Keratinocyte (primary cell): ENCODE results near the gene POP5.

Source experiments
- EZH2 ChIP-seq: IDR thresholded peaks from one replicate; pipeline ENCODE4 v1.6.1; 2012; ENCODE audit warnings: inconsistent platforms, mild to moderate bottlenecking, low read length, moderate library complexity
- TF ChIP-seq, protein P1 (sequence below), 3 experiments: IDR thresholded peaks in 1 of 3; conservative IDR thresholded peaks in 1 of 3; optimal IDR thresholded peaks in 1 of 3; 2 replicates in 2 of 3; 3 replicates in 1 of 3; pipeline versions ENCODE3 to v1.5.1; 2011; ENCODE audit warnings: low read length in 3 of 3, mild to moderate bottlenecking in 3 of 3, moderate library complexity in 2 of 3, control low read depth in 1 of 3, inconsistent platforms in 1 of 3; ENCODE audit not compliant: insufficient read depth in 2 of 3; ENCODE audit errors: extremely low read depth in 1 of 3

DNA sequence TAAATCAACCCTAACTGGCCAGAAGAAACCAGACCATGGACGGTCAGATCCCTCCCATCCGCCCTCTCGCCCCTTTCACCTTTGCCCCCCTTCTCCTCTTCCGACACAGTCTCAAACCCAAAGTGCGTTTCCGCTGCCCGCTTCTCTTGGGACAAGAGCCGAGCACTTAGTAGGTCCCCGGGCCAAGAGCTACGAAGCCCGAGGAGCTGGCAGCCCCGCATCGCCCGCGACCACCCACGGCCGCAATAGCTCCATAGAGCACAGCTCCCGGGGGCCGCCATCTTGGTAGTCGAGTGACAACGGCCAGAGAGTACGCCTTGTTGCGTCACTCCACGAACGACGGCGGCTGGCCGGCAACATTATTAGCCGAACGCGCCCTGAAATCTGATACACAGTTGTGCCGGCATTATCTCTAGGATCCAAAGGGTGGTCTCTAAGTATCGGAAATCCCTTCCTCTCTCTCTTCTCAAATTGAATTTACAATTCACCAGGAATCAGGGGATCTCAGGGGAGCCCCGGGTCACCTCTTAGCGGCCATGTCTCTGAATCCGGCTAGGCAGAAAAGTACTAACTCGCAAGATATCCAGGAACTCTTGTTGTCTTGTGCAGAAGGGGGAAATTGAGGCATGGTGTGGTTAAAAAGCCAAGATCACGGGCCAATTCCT is 52.2 kb downstream of the POP5 start, which contains the start of gene COQ5:
- TF ChIP-seq, protein P1, sequence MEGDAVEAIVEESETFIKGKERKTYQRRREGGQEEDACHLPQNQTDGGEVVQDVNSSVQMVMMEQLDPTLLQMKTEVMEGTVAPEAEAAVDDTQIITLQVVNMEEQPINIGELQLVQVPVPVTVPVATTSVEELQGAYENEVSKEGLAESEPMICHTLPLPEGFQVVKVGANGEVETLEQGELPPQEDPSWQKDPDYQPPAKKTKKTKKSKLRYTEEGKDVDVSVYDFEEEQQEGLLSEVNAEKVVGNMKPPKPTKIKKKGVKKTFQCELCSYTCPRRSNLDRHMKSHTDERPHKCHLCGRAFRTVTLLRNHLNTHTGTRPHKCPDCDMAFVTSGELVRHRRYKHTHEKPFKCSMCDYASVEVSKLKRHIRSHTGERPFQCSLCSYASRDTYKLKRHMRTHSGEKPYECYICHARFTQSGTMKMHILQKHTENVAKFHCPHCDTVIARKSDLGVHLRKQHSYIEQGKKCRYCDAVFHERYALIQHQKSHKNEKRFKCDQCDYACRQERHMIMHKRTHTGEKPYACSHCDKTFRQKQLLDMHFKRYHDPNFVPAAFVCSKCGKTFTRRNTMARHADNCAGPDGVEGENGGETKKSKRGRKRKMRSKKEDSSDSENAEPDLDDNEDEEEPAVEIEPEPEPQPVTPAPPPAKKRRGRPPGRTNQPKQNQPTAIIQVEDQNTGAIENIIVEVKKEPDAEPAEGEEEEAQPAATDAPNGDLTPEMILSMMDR (optimal IDR thresholded peaks at IDR 0.05 in 1 of 3, IDR thresholded peaks at IDR 0.05 in 1 of 3, conservative IDR thresholded peaks at IDR 0.05 in 1 of 3; ENCODE audit: extremely low read depth in 1 of 3, insufficient read depth in 2 of 3, low read length in 3 of 3) = no peak
- TF ChIP-seq EZH2 = no peak
